Gastrocnemius medialis (tissue), 4 donors: ENCODE data around the gene FKBP1A. TPM values are rescaled to one million over a fixed set of nuclear protein-coding genes. Genes with fewer than 3 reads are reported as not detected.

ENCODE experiments used
- ATAC-seq, 2 donors: fragments of 150-250 bp; one replicate each; pipeline ENCODE4 v1.9.1; 2016
- DNase-seq, 2 donors: peaks; one replicate each; pipeline ENCODE4 v3.0.0-alpha.2; 2019
- H3K27ac ChIP-seq, 4 donors: fragments of 200-600 bp; sonication (generic); 1 replicate in 1 of 4; 2 replicates in 3 of 4; pipeline ENCODE4 v1.5.1; 2016 to 2018; ENCODE audit warnings: mild to moderate bottlenecking in 2 of 4, moderate library complexity in 1 of 4
- H3K27me3 ChIP-seq, 3 donors: fragments of 200-600 bp; sonication (generic) in 2 of 3; 1 replicate in 1 of 3; 2 replicates in 2 of 3; pipeline versions ENCODE4 v1.5.1 to v1.6.0; 2016 to 2019; ENCODE audit warnings: mild to moderate bottlenecking in 1 of 3, moderate library complexity in 1 of 3
- H3K36me3 ChIP-seq, 2 donors: fragments of 200-600 bp; sonication (generic) in 1 of 2; one replicate each; pipeline ENCODE4 v1.5.1; 2017 to 2018
- H3K4me1 ChIP-seq, 2 donors: fragments of 200-600 bp; sonication (generic) in 1 of 2; one replicate each; pipeline ENCODE4 v1.5.1; 2016 to 2017; ENCODE audit warnings: mild to moderate bottlenecking in 2 of 2
- H3K4me3 ChIP-seq, 4 donors: fragments of 200-600 bp; sonication (generic) in 3 of 4; 1 replicate in 1 of 4; 2 replicates in 3 of 4; pipeline ENCODE4 v1.5.1; 2016 to 2019; ENCODE audit warnings: mild to moderate bottlenecking in 2 of 4
- H3K9me3 ChIP-seq, 3 donors: fragments of 200-600 bp; sonication (generic) in 2 of 3; 1 replicate in 1 of 3; 2 replicates in 2 of 3; pipeline ENCODE4 v1.5.1; 2016 to 2019
- POLR2A ChIP-seq, 2 donors: fragments of 450-650 bp; IDR thresholded peaks; one replicate each; pipeline ENCODE4 v1.6.1; 2017; ENCODE audit warnings: antibody characterized with exemption in 2 of 2, mild to moderate bottlenecking in 2 of 2, moderate library complexity in 2 of 2
- in situ Hi-C, 4 donors: fragments of 200-750 bp; cut with MboI; loops; one replicate each; pipeline versions ENCODE4 v1.15.0 to v1.8.0; 2017; ENCODE audit warnings: low sequenced_read_pairs in 4 of 4
- intact Hi-C: fragments of 100-400 bp; cut with DNase I; formaldehyde crosslinking; loops from one replicate; pipeline ENCODE4 v1.15.1; 2023; ENCODE audit warnings: low total_unique reads
- total RNA-seq, 4 donors: library from RNA; depleted of rRNA; stranded (reverse); fragments of >200 nt; gene quantifications; one replicate each; pipeline versions ENCODE4 v1.1.0 to v1.2.3, GENCODE V29; 2016
- TF ChIP-seq, protein P1 (sequence below), 5 experiments: fragments of 450-650 bp in 3 of 5; fragments of 200-600 bp in 2 of 5; sonication (generic) in 2 of 5; IDR thresholded peaks in 4 of 5; conservative IDR thresholded peaks in 1 of 5; 1 replicate in 4 of 5; 2 replicates in 1 of 5; pipeline ENCODE4 v1.5.1; 2016 to 2019; ENCODE audit warnings: antibody characterized with exemption in 5 of 5, mild to moderate bottlenecking in 3 of 5, moderate library complexity in 3 of 5

Gene FKBP1A
- total RNA-seq, 4 donors from 2014 or later: 27.7 to 89.4 (median 52.5) TPM

DNA sequence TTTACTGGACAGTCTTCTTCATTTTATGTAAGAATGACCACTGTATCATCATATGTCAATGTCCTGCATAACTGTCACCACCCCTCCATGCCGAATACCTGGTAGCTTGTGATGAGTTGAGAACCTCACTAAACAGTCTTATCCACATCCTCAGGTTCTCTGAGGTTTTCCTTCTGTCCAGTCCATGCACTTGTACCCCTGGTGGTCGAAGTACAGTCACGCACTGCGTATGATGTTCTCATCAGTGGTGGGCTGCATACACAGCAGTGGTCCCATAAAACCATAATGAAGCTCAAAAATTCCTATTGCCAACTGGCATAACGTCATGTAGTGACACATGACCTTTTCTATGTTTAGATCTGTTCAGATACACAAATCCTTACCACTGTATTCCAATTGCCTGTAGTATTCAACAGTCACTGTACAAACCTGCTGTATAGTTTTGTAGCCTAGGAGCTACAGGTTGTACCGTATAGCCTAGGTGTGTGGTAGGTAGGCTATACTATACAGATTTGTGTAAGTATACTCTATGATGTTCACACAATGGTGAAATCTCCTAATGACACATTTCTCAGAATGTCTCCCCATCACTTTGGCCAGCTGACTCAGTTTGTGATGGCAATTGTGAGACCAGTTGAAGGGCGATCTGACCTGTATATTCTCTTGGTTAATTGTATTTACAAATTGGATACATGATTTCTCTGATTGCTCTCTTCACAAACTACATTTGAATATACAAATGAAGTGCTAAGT, 32.6 kb downstream of the FKBP1A start:
- peaks cover 0 to 10% of the 10 kb centered on the region in 2 donors for H3K36me3 ChIP-seq
- in situ Hi-C loops (no loop called here), intact Hi-C loops (no loop called here)

DNA sequence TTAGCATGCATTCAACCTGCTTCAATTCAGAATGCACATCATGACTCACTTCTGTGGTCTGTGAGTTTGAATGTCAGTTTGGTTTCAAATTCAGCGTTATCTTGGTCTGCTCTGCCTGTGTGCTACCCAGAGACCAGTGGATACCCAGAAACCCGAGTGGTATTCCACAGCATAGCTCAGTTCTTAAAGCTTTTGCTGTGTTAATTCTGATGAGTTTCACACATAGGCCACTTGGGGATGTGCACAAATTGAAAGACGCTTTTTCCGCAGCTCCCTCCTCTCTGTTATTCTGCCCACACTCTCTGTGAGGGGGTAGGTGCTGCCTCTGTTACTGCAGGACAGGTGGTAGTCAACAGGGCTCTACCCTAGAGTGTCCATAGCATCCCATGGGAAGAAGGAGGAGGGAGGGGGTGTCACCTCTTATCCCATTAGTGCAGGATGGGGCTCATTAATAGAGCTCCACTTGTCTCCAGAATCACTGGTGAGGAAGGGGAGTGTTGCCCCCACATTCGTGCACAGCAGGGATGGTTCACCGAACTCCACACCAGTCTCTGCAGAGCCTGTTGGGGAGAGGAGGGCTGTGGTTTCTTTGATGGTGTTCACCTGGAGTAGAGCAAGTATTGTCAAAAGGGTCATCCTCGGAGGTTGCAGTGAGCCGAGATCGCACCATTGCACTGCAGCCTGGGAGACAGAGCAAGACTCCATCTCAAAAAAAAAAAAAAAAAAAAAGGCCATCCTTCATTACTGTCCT, 34.8 kb downstream of the FKBP1A start:
- TF ChIP-seq, protein P1, sequence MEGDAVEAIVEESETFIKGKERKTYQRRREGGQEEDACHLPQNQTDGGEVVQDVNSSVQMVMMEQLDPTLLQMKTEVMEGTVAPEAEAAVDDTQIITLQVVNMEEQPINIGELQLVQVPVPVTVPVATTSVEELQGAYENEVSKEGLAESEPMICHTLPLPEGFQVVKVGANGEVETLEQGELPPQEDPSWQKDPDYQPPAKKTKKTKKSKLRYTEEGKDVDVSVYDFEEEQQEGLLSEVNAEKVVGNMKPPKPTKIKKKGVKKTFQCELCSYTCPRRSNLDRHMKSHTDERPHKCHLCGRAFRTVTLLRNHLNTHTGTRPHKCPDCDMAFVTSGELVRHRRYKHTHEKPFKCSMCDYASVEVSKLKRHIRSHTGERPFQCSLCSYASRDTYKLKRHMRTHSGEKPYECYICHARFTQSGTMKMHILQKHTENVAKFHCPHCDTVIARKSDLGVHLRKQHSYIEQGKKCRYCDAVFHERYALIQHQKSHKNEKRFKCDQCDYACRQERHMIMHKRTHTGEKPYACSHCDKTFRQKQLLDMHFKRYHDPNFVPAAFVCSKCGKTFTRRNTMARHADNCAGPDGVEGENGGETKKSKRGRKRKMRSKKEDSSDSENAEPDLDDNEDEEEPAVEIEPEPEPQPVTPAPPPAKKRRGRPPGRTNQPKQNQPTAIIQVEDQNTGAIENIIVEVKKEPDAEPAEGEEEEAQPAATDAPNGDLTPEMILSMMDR (IDR thresholded peaks at IDR 0.05 in 4 of 5, conservative IDR thresholded peaks at IDR 0.05 in 1 of 5): no peak
- no peak for TF ChIP-seq POLR2A (IDR thresholded peaks at IDR 0.05)
- in situ Hi-C loops: no loop called here
- H3K4me3 ChIP-seq: no peak overlapping the region
- no peaks in the 10 kb centered on the region for H3K9me3 ChIP-seq
- H3K27me3 ChIP-seq: no peaks in the 10 kb centered on the region
- H3K36me3 ChIP-seq: peaks cover 0 to 21% of the 10 kb centered on the region in 2 donors
- no peak overlapping the region for H3K27ac ChIP-seq
- intact Hi-C loops: no loop called here
- no peaks in the 10 kb centered on the region for H3K4me1 ChIP-seq
- no peak for ATAC-seq
- no peak for DNase-seq

More for the DNA sequence above, 32.6 kb downstream of the FKBP1A start:
- DNase-seq (no peak), ATAC-seq (no peak)
- no peak overlapping the region for H3K4me3 ChIP-seq
- H3K27me3 ChIP-seq: no peaks in the 10 kb centered on the region
- H3K27ac ChIP-seq: no peak overlapping the region
- no peaks in the 10 kb centered on the region for H3K4me1 ChIP-seq
- no peak for TF ChIP-seq POLR2A (IDR thresholded peaks at IDR 0.05)
- TF ChIP-seq, protein P1 (IDR thresholded peaks at IDR 0.05 in 4 of 5, conservative IDR thresholded peaks at IDR 0.05 in 1 of 5): no peak
- H3K9me3 ChIP-seq: no peaks in the 10 kb centered on the region

DNA sequence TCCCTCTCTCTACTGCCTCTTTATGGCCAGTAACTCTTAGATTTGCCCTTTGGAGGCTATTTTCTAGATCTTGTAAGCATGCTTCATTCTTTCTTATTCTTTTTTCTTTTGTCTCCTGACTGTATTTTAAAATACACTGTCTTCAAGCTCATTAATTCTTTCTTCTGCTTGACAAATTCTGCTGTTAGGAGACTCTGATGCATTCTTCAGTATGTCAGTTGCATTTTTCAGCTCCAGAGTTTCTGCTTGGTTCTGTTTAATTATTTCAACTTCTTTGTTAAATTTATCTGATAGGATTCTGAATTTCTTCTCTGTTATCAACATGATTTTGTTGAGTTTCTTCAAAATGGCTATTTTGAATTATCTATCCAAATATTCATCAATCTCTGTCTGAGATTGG, 38.9 kb downstream of the FKBP1A start:
- intact Hi-C loops: no loop called here
- DNase-seq: no peak

DNA sequence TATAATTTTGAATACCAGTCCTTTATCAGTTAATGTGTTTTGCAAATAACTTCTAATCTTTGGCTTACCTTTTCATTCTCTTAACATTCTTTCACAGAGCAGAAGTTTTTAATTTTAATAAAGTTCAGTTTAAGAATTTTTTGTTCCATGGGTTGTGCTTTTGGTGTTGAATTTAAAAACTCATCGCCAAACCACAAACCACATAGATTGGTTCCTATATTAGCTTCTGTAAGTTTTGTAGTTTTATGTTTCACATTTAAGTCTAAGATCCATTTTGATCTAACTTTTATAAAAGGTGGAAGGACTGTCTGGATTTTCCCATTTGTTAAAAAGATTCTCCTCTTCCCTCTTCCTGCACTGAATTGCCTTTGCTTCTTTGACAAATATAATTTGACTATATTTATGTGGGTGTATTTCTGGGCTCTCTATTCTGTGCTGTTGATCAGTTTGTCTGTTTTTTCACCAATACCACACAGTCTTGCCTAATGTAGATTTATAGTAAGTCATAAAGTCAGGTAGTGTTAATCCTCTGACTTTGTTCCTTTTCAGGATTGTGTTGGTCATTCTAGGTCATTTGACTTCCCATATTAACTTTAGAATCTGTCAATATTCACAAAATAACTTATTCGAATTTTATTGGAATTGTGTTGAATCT, 46.4 kb downstream of the FKBP1A start:
- Histone ChIP-seq H3K9me3 (peaks cover 0 to 4% (median 0%) of the 10 kb centered on the region in 3 donors), H3K27ac (no peak overlapping the region), H3K4me3 (no peak overlapping the region), H3K4me1 (no peaks in the 10 kb centered on the region), H3K27me3 (no peaks in the 10 kb centered on the region), H3K36me3 (no peaks in the 10 kb centered on the region)
- ATAC-seq (no peak), DNase-seq (no peak)
- intact Hi-C loops: no loop called here
- TF ChIP-seq POLR2A (IDR thresholded peaks at IDR 0.05): no peak
- TF ChIP-seq, protein P1 (IDR thresholded peaks at IDR 0.05 in 4 of 5, conservative IDR thresholded peaks at IDR 0.05 in 1 of 5): no peak
- in situ Hi-C loops: no loop called here

More for the DNA sequence above, 38.9 kb downstream of the FKBP1A start:
- Histone ChIP-seq H3K27me3 (no peaks in the 10 kb centered on the region), H3K4me3 (no peak overlapping the region), H3K27ac (no peak overlapping the region), H3K36me3 (peaks cover 0 to 16% of the 10 kb centered on the region in 2 donors), H3K4me1 (no peaks in the 10 kb centered on the region), H3K9me3 (peaks cover 0 to 4% (median 0%) of the 10 kb centered on the region in 3 donors)
- TF ChIP-seq, protein P1 (IDR thresholded peaks at IDR 0.05 in 4 of 5, conservative IDR thresholded peaks at IDR 0.05 in 1 of 5): no peak
- ATAC-seq: no peak
- in situ Hi-C loops: no loop called here
